ENCODE data around the gene PRKCH. TPM values are rescaled to one million over a fixed set of nuclear protein-coding genes. Genes with fewer than 3 reads are reported as not detected.

PRKCH gene
- total RNA-seq, 1 donor from 2014 or later, result 16.4 TPM

- DNase-seq (ENCODE audit: missing footprints) (no peak), ATAC-seq (no peak)
- intact Hi-C loops (cut with DNase I), result no loop called here
These were observed 162.7 kb downstream of the PRKCH start for GRCh38 chr14:61484031-61484430.

GRCh38 chr14:61484826-61485584 is 163.6 kb downstream of the PRKCH start:
- ATAC-seq (no peak), DNase-seq (ENCODE audit: missing footprints) (no peak)
- intact Hi-C loops (cut with DNase I), result no loop called here

GRCh38 chr14:61485661-61486060 is 164.3 kb downstream of the PRKCH start:
- intact Hi-C loops (cut with DNase I), result no loop called here
- no peak for DNase-seq (ENCODE audit: missing footprints)
- ATAC-seq, result no peak

- DNase-seq (ENCODE audit: missing footprints) (no peak), ATAC-seq (no peak)
- intact Hi-C loops (cut with DNase I), result no loop called here
These were observed 165.6 kb downstream of the PRKCH start for GRCh38 chr14:61486930-61487495.

- intact Hi-C loops (cut with DNase I), result no loop called here
- DNase-seq (ENCODE audit: missing footprints) (no peak), ATAC-seq (peak; percentile 41)
These were observed 167.3 kb downstream of the PRKCH start for GRCh38 chr14:61488417-61489401.

- intact Hi-C loops (cut with DNase I), result no loop called here
- no peak for DNase-seq (ENCODE audit: missing footprints)
- no peak for ATAC-seq
These were observed 168.1 kb downstream of the PRKCH start for GRCh38 chr14:61489512-61489911.

GRCh38 chr14:61489932-61490331 is 168.6 kb downstream of the PRKCH start:
- DNase-seq (ENCODE audit: missing footprints) (peak; percentile 81), ATAC-seq (peak; percentile 22)
- intact Hi-C loops (cut with DNase I), result no loop called here

GRCh38 chr14:61491224-61491623 is 169.8 kb downstream of the PRKCH start:
- ATAC-seq, result no peak
- no peak for DNase-seq (ENCODE audit: missing footprints)
- intact Hi-C loops (cut with DNase I), result no loop called here

GRCh38 chr14:61491876-61492434 is 170.6 kb downstream of the PRKCH start:
- no peak for DNase-seq (ENCODE audit: missing footprints)
- intact Hi-C loops (cut with DNase I), result no loop called here
- ATAC-seq, result peak; percentile 44

GRCh38 chr14:61492474-61492873 is 171.1 kb downstream of the PRKCH start:
- ATAC-seq (no peak), DNase-seq (ENCODE audit: missing footprints) (no peak)
- intact Hi-C loops (cut with DNase I), result no loop called here

GRCh38 chr14:61493239-61493638 is 171.9 kb downstream of the PRKCH start:
- ATAC-seq (no peak), DNase-seq (ENCODE audit: missing footprints) (no peak)
- intact Hi-C loops (cut with DNase I), result no loop called here

- DNase-seq (ENCODE audit: missing footprints) (no peak), ATAC-seq (no peak)
- intact Hi-C loops (cut with DNase I), result no loop called here
These were observed 172.6 kb downstream of the PRKCH start for GRCh38 chr14:61494018-61494417.

- DNase-seq (ENCODE audit: missing footprints) (no peak), ATAC-seq (no peak)
- intact Hi-C loops (cut with DNase I), result no loop called here
These were observed 174.4 kb downstream of the PRKCH start for GRCh38 chr14:61495809-61496208.

- intact Hi-C loops (cut with DNase I), result no loop called here
- DNase-seq (ENCODE audit: missing footprints), result no peak
- ATAC-seq, result no peak
These were observed 176.9 kb downstream of the PRKCH start for GRCh38 chr14:61498303-61498702.

GRCh38 chr14:61498811-61499210 is 177.4 kb downstream of the PRKCH start:
- DNase-seq (ENCODE audit: missing footprints) (no peak), ATAC-seq (peak; percentile 67)
- intact Hi-C loops (cut with DNase I), result no loop called here

- ATAC-seq (no peak), DNase-seq (ENCODE audit: missing footprints) (no peak)
- intact Hi-C loops (cut with DNase I), result no loop called here
These were observed 178.6 kb downstream of the PRKCH start for GRCh38 chr14:61499991-61500390.

GRCh38 chr14:61501714-61502458 is 180.5 kb downstream of the PRKCH start:
- intact Hi-C loops (cut with DNase I), result no loop called here
- DNase-seq (ENCODE audit: missing footprints) (no peak), ATAC-seq (no peak)

GRCh38 chr14:61502459-61503093 is 181.2 kb downstream of the PRKCH start:
- no peak for ATAC-seq
- intact Hi-C loops (cut with DNase I), result no loop called here

More at GRCh38 chr14:61502459-61503093, 181.2 kb downstream of the PRKCH start:
- no peak for DNase-seq (ENCODE audit: missing footprints)
